Gastroesophageal sphincter (tissue), 4 donors: ENCODE measurements around the gene RALGPS1. TPM values are rescaled to one million over a fixed set of nuclear protein-coding genes. Genes with fewer than 3 reads are reported as not detected.

Experiments
- ATAC-seq: fragments of 150-250 bp; one replicate; pipeline ENCODE4 v1.9.1; 2016; ENCODE audit warnings: mild to moderate bottlenecking, moderate library complexity
- H3K27ac ChIP-seq, 4 donors: fragments of 200-600 bp; sonication (generic) in 3 of 4; 1 replicate in 3 of 4; 2 replicates in 1 of 4; pipeline ENCODE4 v1.5.1; 2016 to 2019
- H3K27me3 ChIP-seq: fragments of 200-600 bp; sonication (generic); one replicate; pipeline ENCODE4 v1.5.1; 2019
- H3K36me3 ChIP-seq, 2 donors: fragments of 200-600 bp; sonication (generic); one replicate each; pipeline ENCODE4 v1.5.1; 2019; ENCODE audit warnings: control low read depth in 1 of 2
- H3K4me1 ChIP-seq, 3 donors: fragments of 200-600 bp; sonication (generic); 1 replicate in 2 of 3; 2 replicates in 1 of 3; pipeline ENCODE4 v1.5.1; 2016 to 2019; ENCODE audit warnings: control low read depth in 2 of 3
- H3K4me3 ChIP-seq, 2 donors: fragments of 200-600 bp; sonication (generic); one replicate each; pipeline ENCODE4 v1.5.1; 2019; ENCODE audit warnings: mild to moderate bottlenecking in 1 of 2, moderate library complexity in 1 of 2
- H3K9me3 ChIP-seq, 3 donors: fragments of 200-600 bp; sonication (generic); one replicate each; pipeline ENCODE4 v1.5.1; 2017 to 2019; ENCODE audit warnings: control low read depth in 2 of 3
- CTCF ChIP-seq, 4 experiments: fragments of 200-600 bp in 2 of 4; fragments of 450-650 bp in 2 of 4; sonication (generic) in 1 of 4; IDR thresholded peaks; one replicate each; pipeline ENCODE4 v1.5.1; 2017 to 2019; ENCODE audit warnings: antibody characterized with exemption in 4 of 4, mild to moderate bottlenecking in 2 of 4, moderate library complexity in 2 of 4
- EP300 ChIP-seq: sonication (generic); formaldehyde crosslinking; IDR thresholded peaks from one replicate; pipeline ENCODE4 v1.6.1; 2017; ENCODE audit warnings: antibody characterized with exemption, mild to moderate bottlenecking
- POLR2A ChIP-seq, 2 donors: fragments of 450-650 bp; IDR thresholded peaks; one replicate each; pipeline ENCODE4 v1.6.1; 2017; ENCODE audit warnings: antibody characterized with exemption in 2 of 2, mild to moderate bottlenecking in 2 of 2, moderate library complexity in 1 of 2
- POLR2AphosphoS5 ChIP-seq: sonication (generic); formaldehyde crosslinking; IDR thresholded peaks from one replicate; pipeline ENCODE4 v1.6.1; 2017; ENCODE audit warnings: antibody characterized with exemption
- WGBS, 2 donors: methylation state at CpG; one replicate each; pipeline ENCODE4 v1.1.5; 2018; ENCODE audit warnings: low coverage in 1 of 2; 5-methylcytosine and 5-hydroxymethylcytosine counted together
- total RNA-seq, 4 donors: library from RNA; depleted of rRNA; stranded (reverse); fragments of >200 nt; gene quantifications; one replicate each; pipeline ENCODE4 v1.1.0, GENCODE V29; 2016

RALGPS1 gene
- total RNA-seq, 4 donors from 2014 or later, result 5.9 to 17.4 (median 11.3) TPM

- H3K4me3 ChIP-seq, result no peak overlapping the region
- peak; percentile 26 for ATAC-seq
- H3K36me3 ChIP-seq, result peaks cover 0 to 6% of the 10 kb centered on the region in 2 donors
- no peak for TF ChIP-seq EP300
- no peak for TF ChIP-seq CTCF (IDR thresholded peaks at IDR 0.05)
- TF ChIP-seq POLR2AphosphoS5, result no peak
- TF ChIP-seq POLR2A (IDR thresholded peaks at IDR 0.05), result no peak
- no peaks in the 10 kb centered on the region for H3K27me3 ChIP-seq
- peak overlapping the region in 3 of 4 donors; percentile 9 to 51 (median 37) for H3K27ac ChIP-seq
- no peaks in the 10 kb centered on the region for H3K9me3 ChIP-seq
- H3K4me1 ChIP-seq, result peaks cover 0 to 36% (median 8%) of the 10 kb centered on the region in 3 donors
- 76% methylated on average over 5 of the region's 12 CpGs; no CpG with 5 or more reads in 1 of the 2 donors for WGBS, 2 donors
These were observed 264.4 kb downstream of the RALGPS1 start for GRCh38 chr9:127178686-127179632.

GRCh38 chr9:127179633-127180441, 265.3 kb downstream of the RALGPS1 start:
- ATAC-seq, result no peak
- Histone ChIP-seq H3K36me3 (peaks cover 0 to 3% of the 10 kb centered on the region in 2 donors), H3K27ac (peak overlapping the region in 3 of 4 donors; percentile 9 to 51 (median 37)), H3K27me3 (no peaks in the 10 kb centered on the region), H3K4me3 (no peak overlapping the region), H3K4me1 (peaks cover 0 to 45% (median 17%) of the 10 kb centered on the region in 3 donors), H3K9me3 (no peaks in the 10 kb centered on the region)
- TF ChIP-seq POLR2AphosphoS5 (peak; percentile 61), EP300 (no peak)
- 63 to 100% methylated on average over 6 to 8 of the region's 15 CpGs for WGBS, 2 donors

GRCh38 chr9:127180457-127181314, 266.1 kb downstream of the RALGPS1 start:
- no peak for TF ChIP-seq POLR2A (IDR thresholded peaks at IDR 0.05)
- no peak for TF ChIP-seq CTCF (IDR thresholded peaks at IDR 0.05)
- TF ChIP-seq POLR2AphosphoS5, result no peak
- Histone ChIP-seq H3K27me3 (no peaks in the 10 kb centered on the region), H3K27ac (peak overlapping the region in 1 of 4 donors; percentile 51), H3K9me3 (no peaks in the 10 kb centered on the region), H3K4me3 (no peak overlapping the region), H3K36me3 (no peaks in the 10 kb centered on the region), H3K4me1 (peaks cover 1 to 53% (median 19%) of the 10 kb centered on the region in 3 donors)
- ATAC-seq, result no peak
- WGBS, 2 donors, result 89% methylated on average over 5 of the region's 14 CpGs; no CpG with 5 or more reads in 1 of the 2 donors

GRCh38 chr9:127181315-127181580, 266.7 kb downstream of the RALGPS1 start:
- TF ChIP-seq POLR2A (IDR thresholded peaks at IDR 0.05), result no peak
- TF ChIP-seq POLR2AphosphoS5, result no peak
- TF ChIP-seq EP300, result no peak
- no peak for TF ChIP-seq CTCF (IDR thresholded peaks at IDR 0.05)
- Histone ChIP-seq H3K27me3 (no peaks in the 10 kb centered on the region), H3K27ac (no peak overlapping the region), H3K4me1 (peaks cover 6 to 59% (median 25%) of the 10 kb centered on the region in 3 donors), H3K36me3 (no peaks in the 10 kb centered on the region), H3K4me3 (no peak overlapping the region), H3K9me3 (no peaks in the 10 kb centered on the region)
- WGBS, 2 donors, result no CpG with 5 or more reads among the region's 3 CpGs
- ATAC-seq, result no peak
